SU-DHL-6 (cell line): ENCODE results near the gene DIP2C.
"Not testable (repeated sequence)": the region's sequence is repeated elsewhere in the genome, so short reads cannot be mapped to it uniquely, and the experiment has no call there.

Experiments
- CTCF ChIP-seq: fragments of 200-600 bp; sonication (generic); IDR thresholded peaks from one replicate; pipeline ENCODE4 v1.5.1; 2017; ENCODE audit warnings: antibody characterized with exemption, mild to moderate bottlenecking, low read length, moderate library complexity; ENCODE audit not compliant: insufficient read depth, poor library complexity, severe bottlenecking
- EZH2phosphoT487 ChIP-seq: fragments of 200-600 bp; sonication (generic), shearing (Covaris generic); conservative IDR thresholded peaks from 2 replicates; pipeline ENCODE4 v1.6.1; 2018; ENCODE audit warnings: mild to moderate bottlenecking, antibody characterized with exemption, low read length, moderate library complexity, mixed read lengths

GRCh38 chr10:424724-425123 is 264.7 kb downstream of the DIP2C start:
- TF ChIP-seq CTCF, EZH2phosphoT487: not testable (repeated sequence)
